Measurements from ENCODE around the gene APC.

DNA sequence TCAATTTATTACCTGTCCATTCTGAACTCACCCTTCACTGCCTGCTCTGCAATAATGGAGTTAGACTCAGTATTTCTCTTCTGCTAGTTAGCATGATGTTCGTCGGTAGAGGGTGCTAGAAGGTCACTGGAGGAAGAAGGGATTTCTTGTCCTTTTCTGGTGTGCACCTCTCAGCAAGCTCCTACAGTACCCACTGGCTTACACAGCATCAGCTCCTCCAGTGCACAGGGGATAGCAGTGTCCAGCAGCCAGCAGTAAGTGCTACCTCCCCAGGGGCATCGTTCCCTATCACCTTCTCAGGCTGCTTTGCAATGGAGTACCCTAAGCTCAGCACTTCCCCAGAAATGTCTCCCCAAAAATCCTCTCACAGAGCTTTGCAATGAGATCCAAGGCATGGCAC, 45.9 kb upstream of the APC start:
- TF ChIP-seq, protein P1, sequence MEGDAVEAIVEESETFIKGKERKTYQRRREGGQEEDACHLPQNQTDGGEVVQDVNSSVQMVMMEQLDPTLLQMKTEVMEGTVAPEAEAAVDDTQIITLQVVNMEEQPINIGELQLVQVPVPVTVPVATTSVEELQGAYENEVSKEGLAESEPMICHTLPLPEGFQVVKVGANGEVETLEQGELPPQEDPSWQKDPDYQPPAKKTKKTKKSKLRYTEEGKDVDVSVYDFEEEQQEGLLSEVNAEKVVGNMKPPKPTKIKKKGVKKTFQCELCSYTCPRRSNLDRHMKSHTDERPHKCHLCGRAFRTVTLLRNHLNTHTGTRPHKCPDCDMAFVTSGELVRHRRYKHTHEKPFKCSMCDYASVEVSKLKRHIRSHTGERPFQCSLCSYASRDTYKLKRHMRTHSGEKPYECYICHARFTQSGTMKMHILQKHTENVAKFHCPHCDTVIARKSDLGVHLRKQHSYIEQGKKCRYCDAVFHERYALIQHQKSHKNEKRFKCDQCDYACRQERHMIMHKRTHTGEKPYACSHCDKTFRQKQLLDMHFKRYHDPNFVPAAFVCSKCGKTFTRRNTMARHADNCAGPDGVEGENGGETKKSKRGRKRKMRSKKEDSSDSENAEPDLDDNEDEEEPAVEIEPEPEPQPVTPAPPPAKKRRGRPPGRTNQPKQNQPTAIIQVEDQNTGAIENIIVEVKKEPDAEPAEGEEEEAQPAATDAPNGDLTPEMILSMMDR (conservative IDR thresholded peaks at IDR 0.05): peak; percentile 65
- TF ChIP-seq ZFX (IDR thresholded peaks at IDR 0.05): no peak
